ENCODE measurements around the gene PLS1.

The PLS1 gene

GRCh38 chr3:142642956-142643355 is 46.8 kb downstream of the PLS1 start:
- DNase-seq: no peak

GRCh38 chr3:142644502-142644901 is 48.3 kb downstream of the PLS1 start:
- DNase-seq: no peak

- DNase-seq: no peak
Observed at GRCh38 chr3:142645236-142645793, 49.1 kb downstream of the PLS1 start.

GRCh38 chr3:142646020-142646785 is 50.0 kb downstream of the PLS1 start:
- DNase-seq: no peak

GRCh38 chr3:142647856-142648255 is 51.7 kb downstream of the PLS1 start:
- no peak for DNase-seq

- no peak for DNase-seq
Observed at GRCh38 chr3:142648950-142649349, 52.8 kb downstream of the PLS1 start.

- no peak for DNase-seq
Observed at GRCh38 chr3:142650001-142650693, 54.0 kb downstream of the PLS1 start.

- DNase-seq: no peak
Observed at GRCh38 chr3:142651711-142652110, 55.5 kb downstream of the PLS1 start.

GRCh38 chr3:142652826-142653292 is 56.7 kb downstream of the PLS1 start:
- DNase-seq: no peak

- DNase-seq: no peak
Observed at GRCh38 chr3:142656575-142656974, 60.4 kb downstream of the PLS1 start.

- no peak for DNase-seq
Observed at GRCh38 chr3:142657033-142657432, 60.8 kb downstream of the PLS1 start.

GRCh38 chr3:142660383-142660782 is 64.2 kb downstream of the PLS1 start:
- DNase-seq: no peak

GRCh38 chr3:142660893-142661292 is 64.7 kb downstream of the PLS1 start:
- no peak for DNase-seq

GRCh38 chr3:142663865-142664264 is 67.7 kb downstream of the PLS1 start:
- DNase-seq: no peak

GRCh38 chr3:142664311-142664710 is 68.1 kb downstream of the PLS1 start:
- no peak for DNase-seq

GRCh38 chr3:142664819-142665218 is 68.6 kb downstream of the PLS1 start:
- peak; percentile 14 for DNase-seq

- DNase-seq: no peak
Observed at GRCh38 chr3:142670120-142670519, 73.9 kb downstream of the PLS1 start.

- DNase-seq: no peak
Observed at GRCh38 chr3:142676151-142676550, 80.0 kb downstream of the PLS1 start.

- no peak for DNase-seq
Observed at GRCh38 chr3:142680710-142681109, 84.5 kb downstream of the PLS1 start.

GRCh38 chr3:142690613-142691012 is 94.4 kb downstream of the PLS1 start:
- DNase-seq: no peak

- DNase-seq: no peak
Observed at GRCh38 chr3:142691527-142691926, 95.3 kb downstream of the PLS1 start.

GRCh38 chr3:142693136-142693853 is 97.1 kb downstream of the PLS1 start:
- no peak for DNase-seq

- no peak for DNase-seq
Observed at GRCh38 chr3:142694225-142694624, 98.0 kb downstream of the PLS1 start.

All from NCI-H526 treated with DMSO at 0.1 percent for 48 hours (cell line).